PFSK-1 (cell line): Measurements from ENCODE around the gene HIPK1.

Experiments used
- FOXP2 ChIP-seq: optimal IDR thresholded peaks from 2 replicates; pipeline ENCODE3; 2011; ENCODE audit warnings: borderline replicate concordance, control low read depth, inconsistent platforms; ENCODE audit not compliant: insufficient read depth; ENCODE audit errors: extremely low read length, extremely low read depth
- POLR2AphosphoS5 ChIP-seq: IDR thresholded peaks from 2 replicates; pipeline ENCODE4 v1.6.1; 2012; ENCODE audit warnings: low read depth, mild to moderate bottlenecking, control low read depth, low read length, moderate library complexity
- SIN3A ChIP-seq: IDR thresholded peaks from 2 replicates; pipeline ENCODE4 v1.6.1; 2012; ENCODE audit warnings: mild to moderate bottlenecking, low read length, moderate library complexity, borderline replicate concordance; ENCODE audit not compliant: insufficient read depth
- TAF1 ChIP-seq: IDR thresholded peaks from 2 replicates; pipeline ENCODE4 v1.6.1; 2012; ENCODE audit warnings: low read length, control low read depth, borderline replicate concordance; ENCODE audit not compliant: insufficient read depth
- TF ChIP-seq, protein P1 (sequence below), 2 experiments: IDR thresholded peaks; 2 replicates each; pipeline versions ENCODE4 v1.6.1 to v1.8.0; 2011 to 2012; ENCODE audit warnings: low read depth in 2 of 2, low read length in 2 of 2, control low read depth in 1 of 2, inconsistent platforms in 1 of 2, mild to moderate bottlenecking in 1 of 2, moderate library complexity in 1 of 2; ENCODE audit not compliant: insufficient read depth in 1 of 2

The HIPK1 gene

DNA sequence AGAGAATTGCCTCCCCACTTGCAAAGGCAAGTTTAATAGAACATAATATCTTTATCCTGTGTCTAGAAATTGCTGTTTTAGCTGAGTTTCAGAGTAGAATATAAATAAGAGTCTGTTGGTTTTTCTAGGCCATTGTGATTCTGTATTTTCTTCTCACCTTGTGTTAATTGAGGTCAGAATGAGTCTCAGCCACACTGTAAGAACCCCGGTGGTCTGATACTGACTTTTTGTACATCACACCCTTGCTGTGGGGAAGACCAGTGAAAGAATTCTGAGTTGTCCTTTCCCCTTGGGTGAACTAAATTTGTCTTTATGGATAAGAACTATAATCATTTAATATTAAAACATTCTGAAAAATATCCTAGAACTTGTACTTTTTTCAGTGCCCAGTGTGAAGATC is 6.8 kb downstream of the HIPK1 start:
- no peak for TF ChIP-seq SIN3A
- TF ChIP-seq POLR2AphosphoS5, result no peak
- TF ChIP-seq, protein P1, sequence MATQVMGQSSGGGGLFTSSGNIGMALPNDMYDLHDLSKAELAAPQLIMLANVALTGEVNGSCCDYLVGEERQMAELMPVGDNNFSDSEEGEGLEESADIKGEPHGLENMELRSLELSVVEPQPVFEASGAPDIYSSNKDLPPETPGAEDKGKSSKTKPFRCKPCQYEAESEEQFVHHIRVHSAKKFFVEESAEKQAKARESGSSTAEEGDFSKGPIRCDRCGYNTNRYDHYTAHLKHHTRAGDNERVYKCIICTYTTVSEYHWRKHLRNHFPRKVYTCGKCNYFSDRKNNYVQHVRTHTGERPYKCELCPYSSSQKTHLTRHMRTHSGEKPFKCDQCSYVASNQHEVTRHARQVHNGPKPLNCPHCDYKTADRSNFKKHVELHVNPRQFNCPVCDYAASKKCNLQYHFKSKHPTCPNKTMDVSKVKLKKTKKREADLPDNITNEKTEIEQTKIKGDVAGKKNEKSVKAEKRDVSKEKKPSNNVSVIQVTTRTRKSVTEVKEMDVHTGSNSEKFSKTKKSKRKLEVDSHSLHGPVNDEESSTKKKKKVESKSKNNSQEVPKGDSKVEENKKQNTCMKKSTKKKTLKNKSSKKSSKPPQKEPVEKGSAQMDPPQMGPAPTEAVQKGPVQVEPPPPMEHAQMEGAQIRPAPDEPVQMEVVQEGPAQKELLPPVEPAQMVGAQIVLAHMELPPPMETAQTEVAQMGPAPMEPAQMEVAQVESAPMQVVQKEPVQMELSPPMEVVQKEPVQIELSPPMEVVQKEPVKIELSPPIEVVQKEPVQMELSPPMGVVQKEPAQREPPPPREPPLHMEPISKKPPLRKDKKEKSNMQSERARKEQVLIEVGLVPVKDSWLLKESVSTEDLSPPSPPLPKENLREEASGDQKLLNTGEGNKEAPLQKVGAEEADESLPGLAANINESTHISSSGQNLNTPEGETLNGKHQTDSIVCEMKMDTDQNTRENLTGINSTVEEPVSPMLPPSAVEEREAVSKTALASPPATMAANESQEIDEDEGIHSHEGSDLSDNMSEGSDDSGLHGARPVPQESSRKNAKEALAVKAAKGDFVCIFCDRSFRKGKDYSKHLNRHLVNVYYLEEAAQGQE (IDR thresholded peaks at IDR 0.05; ENCODE audit: insufficient read depth in 1 of 2, low read depth in 2 of 2, low read length in 2 of 2), result no peak
- no peak for TF ChIP-seq TAF1
- TF ChIP-seq FOXP2, result no peak

DNA sequence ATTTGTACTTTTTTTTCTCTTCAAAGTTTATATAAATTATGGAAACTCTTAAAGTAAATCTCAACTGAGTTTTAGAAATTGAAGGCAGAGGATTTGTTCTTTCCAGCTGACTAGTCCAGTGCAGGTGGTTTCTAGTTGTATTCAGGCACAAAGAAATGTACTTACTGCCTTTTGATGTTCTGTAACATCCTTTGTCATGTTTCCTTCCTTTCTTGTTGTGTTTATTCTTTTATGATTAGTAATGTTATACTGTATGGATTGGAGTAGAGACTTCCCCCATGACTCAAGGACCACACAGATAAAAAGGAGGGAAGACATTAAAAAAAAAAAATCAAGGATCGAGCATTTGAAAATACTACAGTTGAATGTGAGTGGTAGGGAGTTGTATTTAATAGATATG is 8.0 kb downstream of the HIPK1 start:
- TF ChIP-seq, protein P1 (IDR thresholded peaks at IDR 0.05; ENCODE audit: insufficient read depth in 1 of 2, low read depth in 2 of 2, low read length in 2 of 2), result no peak
- no peak for TF ChIP-seq POLR2AphosphoS5
- no peak for TF ChIP-seq SIN3A
- no peak for TF ChIP-seq TAF1
- TF ChIP-seq FOXP2, result no peak

GRCh38 chr1:113938192-113938591 is 9.1 kb downstream of the HIPK1 start:
- no peak for TF ChIP-seq FOXP2
- TF ChIP-seq TAF1, result no peak
- TF ChIP-seq SIN3A, result no peak
- TF ChIP-seq POLR2AphosphoS5, result no peak
- TF ChIP-seq, protein P1 (IDR thresholded peaks at IDR 0.05; ENCODE audit: insufficient read depth in 1 of 2, low read depth in 2 of 2, low read length in 2 of 2), result no peak

DNA sequence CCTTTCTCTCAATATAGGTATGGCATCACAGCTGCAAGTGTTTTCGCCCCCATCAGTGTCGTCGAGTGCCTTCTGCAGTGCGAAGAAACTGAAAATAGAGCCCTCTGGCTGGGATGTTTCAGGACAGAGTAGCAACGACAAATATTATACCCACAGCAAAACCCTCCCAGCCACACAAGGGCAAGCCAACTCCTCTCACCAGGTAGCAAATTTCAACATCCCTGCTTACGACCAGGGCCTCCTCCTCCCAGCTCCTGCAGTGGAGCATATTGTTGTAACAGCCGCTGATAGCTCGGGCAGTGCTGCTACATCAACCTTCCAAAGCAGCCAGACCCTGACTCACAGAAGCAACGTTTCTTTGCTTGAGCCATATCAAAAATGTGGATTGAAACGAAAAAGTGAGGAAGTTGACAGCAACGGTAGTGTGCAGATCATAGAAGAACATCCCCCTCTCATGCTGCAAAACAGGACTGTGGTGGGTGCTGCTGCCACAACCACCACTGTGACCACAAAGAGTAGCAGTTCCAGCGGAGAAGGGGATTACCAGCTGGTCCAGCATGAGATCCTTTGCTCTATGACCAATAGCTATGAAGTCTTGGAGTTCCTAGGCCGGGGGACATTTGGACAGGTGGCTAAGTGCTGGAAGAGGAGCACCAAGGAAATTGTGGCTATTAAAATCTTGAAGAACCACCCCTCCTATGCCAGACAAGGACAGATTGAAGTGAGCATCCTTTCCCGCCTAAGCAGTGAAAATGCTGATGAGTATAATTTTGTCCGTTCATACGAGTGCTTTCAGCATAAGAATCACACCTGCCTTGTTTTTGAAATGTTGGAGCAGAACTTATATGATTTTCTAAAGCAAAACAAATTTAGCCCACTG is 11.5 kb downstream of the HIPK1 start:
- TF ChIP-seq TAF1 (no peak), SIN3A (no peak), FOXP2 (no peak), POLR2AphosphoS5 (no peak)
- TF ChIP-seq, protein P1 (IDR thresholded peaks at IDR 0.05; ENCODE audit: insufficient read depth in 1 of 2, low read depth in 2 of 2, low read length in 2 of 2), result no peak

- TF ChIP-seq TAF1, result no peak
- no peak for TF ChIP-seq FOXP2
- TF ChIP-seq, protein P1 (IDR thresholded peaks at IDR 0.05; ENCODE audit: insufficient read depth in 1 of 2, low read depth in 2 of 2, low read length in 2 of 2), result no peak
- no peak for TF ChIP-seq POLR2AphosphoS5
- TF ChIP-seq SIN3A, result no peak
Measured at GRCh38 chr1:113941245-113941559, 12.1 kb downstream of the HIPK1 start.
